Esophagus squamous epithelium (tissue), 5 donors: ENCODE data around the gene TRERF1. TPM values are rescaled to one million over a fixed set of nuclear protein-coding genes. Genes with fewer than 3 reads are reported as not detected.

Source experiments
- DNase-seq: peaks from one replicate; lab custom pipeline; 2025; lab: John Stamatoyannopoulos, UW
- H3K27ac ChIP-seq, 4 donors: fragments of 200-600 bp; sonication (generic); one replicate each; pipeline ENCODE4 v1.5.1; 2016 to 2019; ENCODE audit warnings: mild to moderate bottlenecking in 1 of 4
- H3K27me3 ChIP-seq, 4 donors: fragments of 200-600 bp; sonication (generic); 1 replicate in 3 of 4; 2 replicates in 1 of 4; pipeline versions ENCODE4 v1.5.1 to v1.6.0; 2017 to 2021; ENCODE audit warnings: antibody characterized with exemption in 1 of 4
- H3K36me3 ChIP-seq, 3 donors: fragments of 200-600 bp; sonication (generic); one replicate each; pipeline ENCODE4 v1.5.1; 2016 to 2019
- H3K4me1 ChIP-seq, 3 donors: fragments of 200-600 bp; sonication (generic); one replicate each; pipeline ENCODE4 v1.5.1; 2017 to 2019
- H3K4me3 ChIP-seq, 4 donors: fragments of 200-600 bp; sonication (generic); 1 replicate in 3 of 4; 2 replicates in 1 of 4; pipeline ENCODE4 v1.5.1; 2016 to 2019; ENCODE audit warnings: mild to moderate bottlenecking in 2 of 4, moderate library complexity in 1 of 4
- H3K9me3 ChIP-seq, 3 donors: fragments of 200-600 bp; sonication (generic); one replicate each; pipeline ENCODE4 v1.5.1; 2016 to 2019
- POLR2A ChIP-seq, 4 donors: fragments of 450-650 bp; IDR thresholded peaks; one replicate each; pipeline ENCODE4 v1.6.1; 2017; ENCODE audit warnings: antibody characterized with exemption in 4 of 4, mild to moderate bottlenecking in 4 of 4, moderate library complexity in 3 of 4
- WGBS, 2 donors: methylation state at CpG; one replicate each; pipeline ENCODE4 v1.1.5; 2018; 5-methylcytosine and 5-hydroxymethylcytosine counted together
- intact Hi-C: fragments of 100-400 bp; cut with DNase I; formaldehyde crosslinking; loops from one replicate; pipeline ENCODE4 v1.15.0; 2022
- total RNA-seq, 4 donors: library from RNA; depleted of rRNA; stranded (reverse); fragments of >200 nt; gene quantifications; one replicate each; pipeline ENCODE4 v1.1.0, GENCODE V29; 2016
- TF ChIP-seq, protein P1 (sequence below), 6 experiments: fragments of 450-650 bp in 4 of 6; fragments of 200-600 bp in 2 of 6; sonication (generic) in 2 of 6; IDR thresholded peaks; one replicate each; pipeline ENCODE4 v1.5.1; 2016 to 2019; ENCODE audit warnings: antibody characterized with exemption in 6 of 6, mild to moderate bottlenecking in 4 of 6, moderate library complexity in 4 of 6
- donor health status: DM: yes; HTN: yes; CAD: no.

TRERF1 gene
- total RNA-seq, 4 donors from 2014 or later: 5.5 to 13.8 (median 11.5) TPM

- peak overlapping the region; percentile 25 to 88 (median 88) for H3K27ac ChIP-seq
- H3K4me1 ChIP-seq: peaks cover 5 to 52% (median 12%) of the 10 kb centered on the region in 3 donors
- H3K27me3 ChIP-seq: no peaks in the 10 kb centered on the region
- DNase-seq: no peak
- H3K9me3 ChIP-seq: no peaks in the 10 kb centered on the region
- TF ChIP-seq POLR2A (IDR thresholded peaks at IDR 0.05): no peak
- TF ChIP-seq, protein P1, sequence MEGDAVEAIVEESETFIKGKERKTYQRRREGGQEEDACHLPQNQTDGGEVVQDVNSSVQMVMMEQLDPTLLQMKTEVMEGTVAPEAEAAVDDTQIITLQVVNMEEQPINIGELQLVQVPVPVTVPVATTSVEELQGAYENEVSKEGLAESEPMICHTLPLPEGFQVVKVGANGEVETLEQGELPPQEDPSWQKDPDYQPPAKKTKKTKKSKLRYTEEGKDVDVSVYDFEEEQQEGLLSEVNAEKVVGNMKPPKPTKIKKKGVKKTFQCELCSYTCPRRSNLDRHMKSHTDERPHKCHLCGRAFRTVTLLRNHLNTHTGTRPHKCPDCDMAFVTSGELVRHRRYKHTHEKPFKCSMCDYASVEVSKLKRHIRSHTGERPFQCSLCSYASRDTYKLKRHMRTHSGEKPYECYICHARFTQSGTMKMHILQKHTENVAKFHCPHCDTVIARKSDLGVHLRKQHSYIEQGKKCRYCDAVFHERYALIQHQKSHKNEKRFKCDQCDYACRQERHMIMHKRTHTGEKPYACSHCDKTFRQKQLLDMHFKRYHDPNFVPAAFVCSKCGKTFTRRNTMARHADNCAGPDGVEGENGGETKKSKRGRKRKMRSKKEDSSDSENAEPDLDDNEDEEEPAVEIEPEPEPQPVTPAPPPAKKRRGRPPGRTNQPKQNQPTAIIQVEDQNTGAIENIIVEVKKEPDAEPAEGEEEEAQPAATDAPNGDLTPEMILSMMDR (IDR thresholded peaks at IDR 0.05): peak in 1 of 6 experiments; percentile 18
- H3K4me3 ChIP-seq: no peak overlapping the region
- intact Hi-C loops: no loop called here
- peaks cover 0 to 71% (median 0%) of the 10 kb centered on the region in 3 donors for H3K36me3 ChIP-seq
- WGBS, 2 donors: 73 to 82% methylated on average over 5 of the region's 5 CpGs
Measured at GRCh38 chr6:42241915-42242314, 209.8 kb downstream of the TRERF1 start.

DNA sequence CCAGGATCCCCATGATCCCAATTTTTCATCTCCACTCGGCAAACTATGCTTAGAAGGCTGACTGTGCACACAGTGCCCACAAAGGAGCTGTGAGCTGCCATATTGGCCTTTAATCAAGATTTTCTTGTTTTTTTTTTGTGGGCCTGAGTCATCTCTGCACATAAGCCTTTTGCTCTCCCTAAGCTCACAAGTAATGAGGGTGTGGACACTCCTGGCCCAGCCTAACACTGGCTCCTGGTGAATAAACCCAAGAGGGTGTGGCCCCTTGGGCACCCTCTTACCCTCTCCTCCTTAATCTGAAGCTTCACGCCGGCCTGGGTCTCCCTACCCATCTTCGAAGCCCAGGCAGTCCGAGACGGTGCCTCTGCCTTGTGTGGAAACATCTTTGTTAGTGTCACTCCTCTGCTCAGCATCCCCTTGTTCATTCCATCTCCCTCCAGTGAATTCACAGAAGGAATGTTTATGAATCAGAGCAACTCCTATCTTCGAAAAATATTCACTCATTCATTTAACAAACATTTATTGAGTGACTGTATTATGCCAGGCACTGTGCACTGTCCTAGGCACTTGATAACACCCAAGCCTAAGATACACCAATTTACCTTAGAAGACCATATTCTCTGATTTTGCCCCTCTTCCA is 211.9 kb downstream of the TRERF1 start:
- intact Hi-C loops: no loop called here
- peak overlapping the region; percentile 80 to 88 (median 88) for H3K27ac ChIP-seq
- no peak for DNase-seq
- no peaks in the 10 kb centered on the region for H3K27me3 ChIP-seq
- H3K4me3 ChIP-seq: no peak overlapping the region
- H3K36me3 ChIP-seq: peaks cover 0 to 77% (median 0%) of the 10 kb centered on the region in 3 donors
- TF ChIP-seq, protein P1 (IDR thresholded peaks at IDR 0.05): no peak
- TF ChIP-seq POLR2A (IDR thresholded peaks at IDR 0.05): no peak
- WGBS, 2 donors: 43 to 46% methylated on average over 7 of the region's 7 CpGs
- peaks cover 5 to 52% (median 12%) of the 10 kb centered on the region in 3 donors for H3K4me1 ChIP-seq
- H3K9me3 ChIP-seq: no peaks in the 10 kb centered on the region

DNA sequence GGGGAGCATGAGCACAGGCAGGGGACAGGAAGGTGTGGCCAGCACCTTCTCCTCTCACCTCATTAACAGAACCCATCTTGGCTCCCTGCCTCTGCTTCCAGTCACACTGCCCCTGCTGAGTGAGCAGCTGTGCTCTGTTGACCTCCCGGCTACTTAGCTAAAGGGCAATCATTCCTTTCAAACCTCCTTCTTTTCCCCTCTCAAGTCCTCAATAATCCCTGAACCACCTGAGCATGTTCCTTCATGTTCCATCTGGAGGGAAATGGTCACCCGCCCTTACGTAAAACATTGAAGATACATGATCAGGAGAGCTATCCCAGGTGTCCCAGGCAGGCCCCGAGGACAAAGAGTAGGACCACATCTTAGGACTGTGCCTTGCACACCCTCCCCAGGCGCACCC is 212.4 kb downstream of the TRERF1 start:
- intact Hi-C loops: no loop called here
- Histone ChIP-seq H3K27me3 (no peaks in the 10 kb centered on the region), H3K4me1 (peaks cover 5 to 52% (median 12%) of the 10 kb centered on the region in 3 donors), H3K9me3 (no peaks in the 10 kb centered on the region), H3K36me3 (peaks cover 0 to 77% (median 0%) of the 10 kb centered on the region in 3 donors), H3K4me3 (no peak overlapping the region), H3K27ac (peak overlapping the region; percentile 80 to 88 (median 88))
- WGBS, 2 donors: 45 to 50% methylated on average over 3 to 4 of the region's 5 CpGs
- TF ChIP-seq, protein P1 (IDR thresholded peaks at IDR 0.05): no peak
- no peak for TF ChIP-seq POLR2A (IDR thresholded peaks at IDR 0.05)
- DNase-seq: no peak

DNA sequence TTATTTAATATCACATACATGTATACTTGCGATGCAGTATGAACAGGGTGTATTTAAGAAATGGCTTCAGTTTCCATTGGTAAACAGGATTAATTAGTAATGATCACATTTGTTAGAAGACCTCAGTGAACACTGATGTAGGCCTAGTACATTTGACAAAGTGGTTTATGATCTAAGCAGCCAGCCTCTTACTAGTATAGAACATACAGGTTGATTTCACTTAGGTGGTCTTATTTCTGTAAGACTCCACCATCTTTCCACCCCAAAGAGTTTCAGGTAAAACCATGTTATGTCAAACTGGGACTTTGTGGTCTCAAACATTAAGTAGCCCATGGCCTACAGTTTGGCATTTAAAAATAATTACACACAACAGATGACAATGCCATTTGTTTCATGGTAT is 213.9 kb downstream of the TRERF1 start:
- Histone ChIP-seq H3K27ac (peak overlapping the region in 3 of 4 donors; percentile 8 to 88 (median 30)), H3K9me3 (no peaks in the 10 kb centered on the region), H3K4me3 (no peak overlapping the region), H3K27me3 (no peaks in the 10 kb centered on the region), H3K36me3 (peaks cover 0 to 75% (median 0%) of the 10 kb centered on the region in 3 donors), H3K4me1 (peaks cover 5 to 48% (median 12%) of the 10 kb centered on the region in 3 donors)
- DNase-seq: no peak
- intact Hi-C loops: no loop called here
- 91 to 100% methylated on average over 1 of the region's 1 CpG for WGBS, 2 donors
- TF ChIP-seq, protein P1 (IDR thresholded peaks at IDR 0.05): no peak
- no peak for TF ChIP-seq POLR2A (IDR thresholded peaks at IDR 0.05)

DNA sequence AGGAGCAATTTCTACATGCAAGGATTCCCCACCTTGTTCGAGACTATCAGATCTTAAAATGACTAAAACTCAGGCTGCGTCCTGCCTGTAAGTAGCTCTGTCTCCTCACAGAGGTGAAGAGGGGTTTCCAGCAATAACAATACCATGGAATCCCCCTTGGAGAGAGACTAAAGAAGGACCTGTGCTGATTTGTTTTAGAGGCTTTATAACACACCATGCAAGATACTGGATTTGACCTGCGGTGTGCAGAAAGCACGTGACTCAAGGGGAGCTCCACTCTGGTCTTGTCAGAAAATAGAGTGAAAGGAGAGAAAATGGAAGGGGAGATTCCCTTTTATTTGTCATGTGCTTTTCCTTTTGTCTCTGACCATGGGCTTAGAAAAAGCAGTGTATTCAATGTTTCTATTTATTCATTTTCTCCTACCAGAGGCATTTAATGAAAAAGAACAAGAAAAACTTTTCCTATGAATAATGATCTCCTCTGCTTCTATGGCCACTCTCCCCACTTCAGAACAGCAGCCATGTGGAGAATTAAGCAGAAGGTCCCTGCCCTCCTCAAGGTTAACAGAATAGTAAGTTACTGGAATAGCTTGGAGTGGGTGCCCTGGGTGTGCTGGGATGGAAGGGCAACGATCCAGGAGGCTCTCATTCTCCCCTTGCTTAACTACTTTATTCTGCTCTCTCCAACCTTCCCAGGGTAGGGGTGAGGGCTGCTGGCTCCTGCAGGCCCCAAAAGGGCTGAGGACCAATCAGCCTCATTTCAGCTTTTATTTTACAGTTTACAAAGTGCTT is 214.8 kb downstream of the TRERF1 start:
- DNase-seq: no peak
- Histone ChIP-seq H3K4me3 (no peak overlapping the region), H3K9me3 (no peaks in the 10 kb centered on the region), H3K27ac (peak overlapping the region in 1 of 4 donors; percentile 34), H3K4me1 (peaks cover 5 to 46% (median 12%) of the 10 kb centered on the region in 3 donors), H3K27me3 (no peaks in the 10 kb centered on the region), H3K36me3 (peaks cover 0 to 75% (median 0%) of the 10 kb centered on the region in 3 donors)
- intact Hi-C loops: no loop called here
- WGBS, 2 donors: 68 to 91% methylated on average over 4 to 5 of the region's 5 CpGs
- no peak for TF ChIP-seq POLR2A (IDR thresholded peaks at IDR 0.05)
- TF ChIP-seq, protein P1 (IDR thresholded peaks at IDR 0.05): no peak
